SIG-M5 (cell line): ENCODE measurements around the gene RPL13A.
A peak's percentile ranks its signal among the peaks of the same experiment; 100 is the strongest.

Source experiments
- DNase-seq: peaks from one replicate; lab custom pipeline; 2025; lab: John Stamatoyannopoulos, UW

Gene RPL13A

DNA sequence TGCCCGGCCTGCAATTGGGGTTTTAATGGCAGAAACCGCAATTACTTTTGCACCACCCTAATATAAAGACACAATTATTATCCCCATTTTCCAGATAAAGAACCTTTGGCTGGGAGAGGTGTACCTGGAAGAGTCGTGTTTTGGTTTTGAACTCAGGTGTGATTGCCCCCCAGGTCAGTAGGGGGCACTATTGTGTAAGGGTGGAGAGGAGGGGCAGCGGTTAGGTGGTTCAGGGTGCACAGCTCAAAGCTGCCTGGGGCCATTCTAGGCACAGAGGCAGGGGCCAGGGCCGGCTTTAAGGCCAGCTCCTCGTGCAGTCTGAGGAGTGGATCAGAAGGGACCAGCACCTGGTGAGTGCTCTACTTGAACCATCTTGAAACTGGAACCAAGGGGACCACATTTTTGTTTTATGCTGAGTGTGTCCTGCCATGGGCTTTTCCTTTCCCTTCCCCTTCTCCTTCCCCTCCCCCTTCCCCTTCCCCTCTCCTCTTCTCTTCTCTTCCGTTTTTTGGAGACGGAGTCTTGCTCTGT lies 19.2 kb downstream of the RPL13A start:
- no peak for DNase-seq

DNA sequence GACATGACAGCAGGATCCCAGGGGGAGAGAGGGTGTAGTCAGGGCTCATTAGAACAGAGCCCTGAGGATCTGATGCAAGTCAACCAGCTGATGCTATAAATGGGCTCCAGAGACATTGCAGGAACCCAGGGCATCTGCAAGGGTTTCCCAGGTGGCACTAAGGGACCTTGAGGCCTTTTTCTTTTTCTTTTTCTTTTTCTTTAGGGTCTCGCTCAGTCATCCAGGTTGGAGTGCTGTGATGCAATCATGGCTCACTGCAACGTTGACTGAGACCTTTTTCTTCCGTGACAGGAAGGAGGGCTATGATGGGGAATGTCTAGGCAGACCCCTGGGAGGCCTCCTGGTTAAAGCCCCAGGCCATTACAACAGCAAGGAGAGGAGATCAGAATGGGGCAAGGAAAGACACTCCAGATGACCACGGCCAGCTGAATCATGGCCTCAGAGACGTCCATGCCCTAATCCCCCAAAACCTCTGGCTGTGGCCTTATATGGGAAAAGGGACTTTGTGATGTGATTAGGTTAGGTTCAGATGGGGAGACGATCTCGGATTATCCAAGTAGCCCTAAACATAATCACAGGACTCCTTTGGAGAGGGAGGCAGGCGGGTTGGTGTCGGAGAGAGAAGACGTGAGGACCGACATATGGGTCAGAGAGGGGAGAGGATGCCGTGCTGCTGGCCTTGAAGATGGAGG lies 20.5 kb downstream of the RPL13A start:
- no peak for DNase-seq

DNA sequence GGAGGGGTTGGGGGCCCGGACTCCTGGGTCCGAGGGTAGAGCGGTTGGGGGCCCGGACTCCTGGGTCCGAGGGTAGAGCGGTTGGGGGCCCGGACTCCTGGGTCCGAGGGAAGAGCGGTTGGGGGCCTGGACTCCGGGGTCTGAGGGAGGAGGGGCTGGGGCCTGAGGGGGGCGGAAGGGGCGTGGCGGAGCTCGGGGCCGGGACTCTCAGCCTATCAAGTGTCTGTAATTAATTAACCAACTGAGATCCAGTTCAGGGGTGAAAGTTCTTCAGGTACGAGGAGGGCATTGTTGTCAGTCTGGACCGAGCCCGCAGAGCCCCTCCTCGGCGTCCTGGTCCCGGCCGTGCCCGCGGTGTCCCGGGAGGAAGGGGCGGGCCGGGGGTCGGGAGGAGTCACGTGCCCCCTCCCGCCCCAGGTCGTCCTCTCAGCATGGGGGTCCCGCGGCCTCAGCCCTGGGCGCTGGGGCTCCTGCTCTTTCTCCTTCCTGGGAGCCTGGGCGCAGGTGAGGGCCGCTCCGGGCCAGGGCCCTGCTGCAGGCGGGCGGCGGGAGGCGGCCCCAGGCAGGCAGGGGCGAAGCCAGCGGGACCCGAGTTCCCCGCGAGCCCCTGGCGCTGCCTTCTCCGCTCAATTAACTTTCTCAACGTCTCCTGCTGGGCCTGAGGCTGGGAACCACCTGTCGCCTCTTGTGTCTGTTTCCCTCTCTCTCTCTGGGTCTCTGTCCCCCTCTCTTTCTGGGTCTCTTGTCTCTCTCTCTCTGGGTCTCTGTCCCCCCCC lies 25.8 kb downstream of the RPL13A start:
- DNase-seq: no peak

DNA sequence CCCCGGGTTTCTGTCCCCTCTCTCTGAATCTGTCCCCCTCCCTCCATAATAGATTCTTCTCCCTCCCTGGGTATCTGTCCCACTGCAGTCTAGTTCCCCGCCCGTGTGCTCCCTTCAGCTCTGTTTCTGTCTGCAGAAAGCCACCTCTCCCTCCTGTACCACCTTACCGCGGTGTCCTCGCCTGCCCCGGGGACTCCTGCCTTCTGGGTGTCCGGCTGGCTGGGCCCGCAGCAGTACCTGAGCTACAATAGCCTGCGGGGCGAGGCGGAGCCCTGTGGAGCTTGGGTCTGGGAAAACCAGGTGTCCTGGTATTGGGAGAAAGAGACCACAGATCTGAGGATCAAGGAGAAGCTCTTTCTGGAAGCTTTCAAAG lies 26.3 kb downstream of the RPL13A start:
- DNase-seq: no peak

GRCh38 chr19:49514151-49514550 lies 26.7 kb downstream of the RPL13A start:
- no peak for DNase-seq

- DNase-seq: peak; percentile 71
Observed at GRCh38 chr19:49515767-49516166, 28.4 kb downstream of the RPL13A start.

DNA sequence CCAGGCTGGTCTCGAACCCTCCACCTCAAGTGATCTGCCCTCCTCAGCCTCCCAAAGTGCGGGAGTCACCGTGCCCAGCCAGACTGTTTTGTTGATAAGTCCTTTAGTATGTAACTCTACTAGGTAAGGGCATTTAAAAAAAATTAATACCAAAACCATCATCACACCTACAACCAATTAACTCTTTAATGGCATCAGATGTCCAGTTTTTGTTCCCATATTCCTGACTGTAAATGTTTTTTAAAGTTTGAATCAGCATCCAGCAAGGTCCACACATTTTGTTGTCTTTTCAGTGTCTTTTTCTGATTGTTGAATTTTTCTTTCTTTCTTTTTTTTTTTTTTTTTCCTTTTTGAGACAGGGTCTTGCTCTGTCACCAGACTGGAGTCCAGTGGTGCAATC lies 30.6 kb downstream of the RPL13A start:
- no peak for DNase-seq

DNA sequence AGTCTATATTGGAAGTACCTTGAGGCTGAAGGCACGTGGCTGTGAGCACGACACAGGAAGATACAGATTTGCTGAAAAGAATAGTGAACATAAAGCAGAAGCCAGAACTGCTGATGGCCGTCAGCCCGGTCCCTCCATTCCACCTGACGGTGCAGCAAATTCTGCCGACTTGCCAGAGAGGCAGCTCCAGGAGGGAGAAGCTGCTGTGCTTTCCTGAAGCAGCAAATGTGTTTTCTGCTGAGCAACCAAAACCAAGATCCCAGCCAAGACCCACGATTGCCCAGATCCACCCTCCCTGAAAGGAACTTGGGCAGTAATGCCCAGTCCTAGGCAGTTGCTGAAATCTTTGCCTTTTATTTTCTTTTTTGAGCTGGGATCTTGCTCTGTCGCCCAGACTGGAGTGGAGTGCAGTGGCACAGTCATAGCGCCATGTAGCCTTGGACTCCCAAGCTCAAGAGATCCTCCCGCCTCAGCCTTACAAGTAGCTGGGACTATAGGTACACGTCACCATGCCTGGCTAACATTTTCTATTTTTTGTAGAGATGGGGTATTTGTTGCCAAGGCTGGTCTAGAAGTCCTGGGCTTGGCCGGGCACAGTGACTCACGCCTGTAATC lies 33.4 kb downstream of the RPL13A start:
- DNase-seq: no peak

- DNase-seq: no peak
Observed at GRCh38 chr19:49524812-49525455, 37.5 kb downstream of the RPL13A start.

GRCh38 chr19:49528211-49528771 lies 40.9 kb downstream of the RPL13A start:
- DNase-seq: no peak

DNA sequence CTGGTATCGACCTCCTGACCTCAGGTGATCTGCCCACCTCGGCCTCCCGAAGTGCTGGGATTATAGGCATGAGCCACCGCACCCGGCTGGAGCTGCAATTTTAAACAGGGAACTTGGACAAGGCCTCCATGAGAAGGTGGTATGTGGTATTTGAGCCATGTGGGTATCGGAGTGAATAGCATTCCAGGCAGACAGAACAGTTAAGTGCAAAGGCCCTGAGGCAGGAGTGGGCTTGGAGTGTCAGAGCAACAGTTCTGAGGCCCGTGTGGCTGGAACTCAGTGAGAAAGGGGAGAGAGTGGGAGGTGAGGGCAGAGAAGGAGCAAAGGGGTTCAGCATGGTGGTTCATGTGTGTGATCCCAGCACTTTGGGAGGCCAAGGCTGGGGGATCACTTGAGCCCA lies 43.3 kb downstream of the RPL13A start:
- no peak for DNase-seq

DNA sequence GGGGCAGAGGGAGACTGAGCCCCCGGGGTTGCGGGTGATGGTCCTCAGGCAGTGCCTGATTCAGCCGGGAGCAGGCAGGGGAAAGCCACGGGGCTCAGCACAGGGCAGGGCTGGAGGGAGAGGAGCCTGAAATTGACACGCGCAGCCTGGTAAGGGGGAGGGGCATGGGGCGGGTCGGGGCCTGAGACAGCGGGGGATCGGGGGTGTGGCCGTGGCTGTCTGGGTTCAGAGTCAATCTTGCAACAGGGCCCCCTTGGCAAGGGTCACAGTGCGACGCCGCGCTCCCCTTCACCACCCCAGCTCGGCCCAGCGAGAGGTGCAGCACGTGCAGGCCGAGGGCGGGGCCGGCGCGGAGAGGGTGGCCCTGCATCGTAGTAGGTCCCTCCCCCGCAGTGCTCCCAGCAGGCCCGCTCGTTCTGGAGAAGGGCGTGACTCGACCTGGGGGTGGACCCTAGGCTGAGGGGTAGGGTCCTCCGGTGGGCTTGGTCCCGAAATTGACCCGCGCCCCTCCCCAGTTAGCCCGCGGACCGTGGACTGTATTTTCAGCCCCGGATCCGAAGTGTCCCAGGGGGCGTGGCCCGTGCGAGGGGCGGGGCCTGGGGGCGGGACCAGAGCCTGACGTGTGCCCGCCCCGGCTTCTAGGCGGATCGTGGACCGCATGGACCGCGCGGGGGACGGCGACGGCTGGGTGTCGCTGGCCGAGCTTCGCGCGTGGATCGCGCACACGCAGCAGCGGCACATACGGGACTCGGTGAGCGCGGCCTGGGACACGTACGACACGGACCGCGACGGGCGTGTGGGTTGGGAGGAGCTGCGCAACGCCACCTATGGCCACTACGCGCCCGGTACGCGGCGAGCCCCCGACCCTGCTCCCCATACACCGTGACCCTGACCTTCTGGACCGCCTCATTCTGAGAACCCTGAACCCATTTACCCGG lies 46.4 kb downstream of the RPL13A start:
- DNase-seq: no peak

GRCh38 chr19:49534632-49535385 lies 47.4 kb downstream of the RPL13A start:
- DNase-seq: no peak

DNA sequence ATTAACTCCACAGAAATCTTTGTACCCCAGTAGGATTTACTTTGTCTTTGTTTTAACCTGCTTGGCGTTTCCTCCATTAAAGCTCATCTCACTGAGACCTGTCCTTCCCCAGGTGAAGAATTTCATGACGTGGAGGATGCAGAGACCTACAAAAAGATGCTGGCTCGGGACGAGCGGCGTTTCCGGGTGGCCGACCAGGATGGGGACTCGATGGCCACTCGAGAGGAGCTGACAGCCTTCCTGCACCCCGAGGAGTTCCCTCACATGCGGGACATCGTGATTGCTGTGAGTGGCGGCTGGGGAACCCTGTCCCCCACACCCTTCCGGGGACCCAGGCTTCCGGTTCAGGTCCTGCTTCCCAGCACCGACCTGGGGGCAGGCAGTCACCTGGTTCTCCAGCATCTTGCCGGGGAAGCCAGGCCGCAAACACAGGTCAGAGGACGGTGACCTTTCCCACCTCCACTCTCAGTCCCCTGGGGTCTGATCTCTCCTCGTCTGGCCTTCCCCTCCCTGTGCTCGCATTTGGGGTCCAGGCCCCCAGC lies 49.6 kb downstream of the RPL13A start:
- no peak for DNase-seq

DNA sequence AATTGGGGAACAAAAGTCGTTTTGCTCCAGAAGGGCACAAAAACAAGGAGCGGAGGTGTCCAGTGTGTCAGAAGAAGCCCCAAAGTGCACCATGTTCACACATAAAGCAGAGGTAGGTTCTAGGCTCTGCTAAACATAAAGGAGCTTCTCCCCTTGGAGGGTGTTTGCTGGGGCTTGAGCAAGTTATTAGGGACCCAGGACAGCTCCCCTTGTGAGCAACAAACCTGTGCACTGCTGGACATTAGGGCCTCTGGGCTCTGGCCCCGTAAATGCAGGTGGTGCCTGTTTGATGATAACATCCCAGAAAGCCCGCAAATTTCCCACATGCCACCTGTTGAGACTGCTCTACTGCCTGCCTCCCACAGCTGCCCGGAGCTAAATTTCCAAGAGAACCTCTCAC lies 51.2 kb downstream of the RPL13A start:
- DNase-seq: no peak

- DNase-seq: no peak
Observed at GRCh38 chr19:49539192-49539952, 52.0 kb downstream of the RPL13A start.
